Fibroblast of the aortic adventitia (primary cell): ENCODE results near the gene TRAF3. TPM values are rescaled to one million over a fixed set of nuclear protein-coding genes. Genes with fewer than 3 reads are reported as not detected.

Experiments used
- DNase-seq: peaks from one replicate; pipeline ENCODE4 v3.0.0-alpha.2; 2010; ENCODE audit warnings: low read depth
- H3K4me3 ChIP-seq: 2 replicates; pipeline ENCODE4 v1.5.1; 2011; ENCODE audit warnings: low read depth, mild to moderate bottlenecking, control low read depth, low read length, moderate library complexity
- total RNA-seq: library from RNA; depleted of rRNA; stranded (reverse); fragments of >200 nt; gene quantifications from 2 replicates; pipeline ENCODE4 v1.2.3, GENCODE V29; 2012; ENCODE audit warnings: low replicate concordance
- TF ChIP-seq, protein P1 (sequence below): IDR thresholded peaks from 2 replicates; pipeline ENCODE4 v1.5.1; 2011; ENCODE audit warnings: mild to moderate bottlenecking, low read length, control low read depth, inconsistent platforms; ENCODE audit not compliant: insufficient read depth

The TRAF3 gene, protein sequence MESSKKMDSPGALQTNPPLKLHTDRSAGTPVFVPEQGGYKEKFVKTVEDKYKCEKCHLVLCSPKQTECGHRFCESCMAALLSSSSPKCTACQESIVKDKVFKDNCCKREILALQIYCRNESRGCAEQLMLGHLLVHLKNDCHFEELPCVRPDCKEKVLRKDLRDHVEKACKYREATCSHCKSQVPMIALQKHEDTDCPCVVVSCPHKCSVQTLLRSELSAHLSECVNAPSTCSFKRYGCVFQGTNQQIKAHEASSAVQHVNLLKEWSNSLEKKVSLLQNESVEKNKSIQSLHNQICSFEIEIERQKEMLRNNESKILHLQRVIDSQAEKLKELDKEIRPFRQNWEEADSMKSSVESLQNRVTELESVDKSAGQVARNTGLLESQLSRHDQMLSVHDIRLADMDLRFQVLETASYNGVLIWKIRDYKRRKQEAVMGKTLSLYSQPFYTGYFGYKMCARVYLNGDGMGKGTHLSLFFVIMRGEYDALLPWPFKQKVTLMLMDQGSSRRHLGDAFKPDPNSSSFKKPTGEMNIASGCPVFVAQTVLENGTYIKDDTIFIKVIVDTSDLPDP
- 19.3 and 21.5 TPM in 2 replicates for total RNA-seq

DNA sequence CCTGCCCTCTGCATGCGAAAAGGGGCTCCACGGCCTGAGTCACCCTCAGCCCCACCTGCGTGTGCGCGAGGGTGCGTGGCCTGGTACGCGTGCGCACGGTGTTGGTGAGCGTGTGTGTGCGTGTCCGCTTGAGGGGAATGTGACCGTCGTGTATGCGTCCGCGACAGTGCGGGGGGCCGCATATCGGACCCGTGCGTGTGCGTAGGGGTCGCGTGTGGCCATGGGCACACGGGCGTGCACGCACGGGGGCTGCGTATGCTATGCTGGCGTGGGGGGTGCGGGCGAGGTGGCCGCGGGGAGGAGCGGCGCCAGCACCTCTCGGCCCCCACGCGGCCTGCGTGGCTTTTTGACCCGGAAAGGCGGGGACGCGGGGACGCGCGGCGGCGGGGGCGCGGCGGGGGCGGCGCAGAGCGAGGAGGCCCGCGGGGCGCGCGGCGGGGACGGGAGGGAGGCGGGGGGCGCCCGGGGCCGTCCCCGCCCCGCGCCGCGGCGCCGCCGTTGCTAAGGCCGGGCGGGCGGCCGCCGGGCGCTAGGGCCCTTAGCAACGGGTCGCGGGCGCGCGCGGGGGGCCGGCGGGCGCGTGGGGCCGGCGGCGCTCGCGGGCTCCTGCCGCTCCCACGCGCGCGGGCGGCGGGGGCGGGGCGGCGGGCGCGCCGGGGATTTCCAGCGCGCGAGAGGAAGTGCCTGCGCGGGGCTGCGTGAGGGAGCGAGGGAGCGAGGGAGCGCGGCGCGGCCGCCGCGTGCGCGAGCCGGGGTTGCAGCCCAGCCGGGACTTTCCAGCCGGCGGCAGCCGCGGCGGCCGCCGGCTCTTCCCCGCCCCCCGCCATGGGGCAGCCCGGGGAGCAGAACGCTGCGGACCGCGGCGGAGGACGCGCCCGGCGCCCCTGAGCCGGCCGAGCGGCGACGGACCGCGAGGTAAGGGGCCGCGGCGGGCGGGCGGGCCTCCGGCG is at the start of gene TRAF3:
Gene TRAF3, plus strand, starts transcription at position 689 of the 950 bp plus-strand sequence. CDS start 92,753 bp downstream, outside the sequence.
- TF ChIP-seq, protein P1, sequence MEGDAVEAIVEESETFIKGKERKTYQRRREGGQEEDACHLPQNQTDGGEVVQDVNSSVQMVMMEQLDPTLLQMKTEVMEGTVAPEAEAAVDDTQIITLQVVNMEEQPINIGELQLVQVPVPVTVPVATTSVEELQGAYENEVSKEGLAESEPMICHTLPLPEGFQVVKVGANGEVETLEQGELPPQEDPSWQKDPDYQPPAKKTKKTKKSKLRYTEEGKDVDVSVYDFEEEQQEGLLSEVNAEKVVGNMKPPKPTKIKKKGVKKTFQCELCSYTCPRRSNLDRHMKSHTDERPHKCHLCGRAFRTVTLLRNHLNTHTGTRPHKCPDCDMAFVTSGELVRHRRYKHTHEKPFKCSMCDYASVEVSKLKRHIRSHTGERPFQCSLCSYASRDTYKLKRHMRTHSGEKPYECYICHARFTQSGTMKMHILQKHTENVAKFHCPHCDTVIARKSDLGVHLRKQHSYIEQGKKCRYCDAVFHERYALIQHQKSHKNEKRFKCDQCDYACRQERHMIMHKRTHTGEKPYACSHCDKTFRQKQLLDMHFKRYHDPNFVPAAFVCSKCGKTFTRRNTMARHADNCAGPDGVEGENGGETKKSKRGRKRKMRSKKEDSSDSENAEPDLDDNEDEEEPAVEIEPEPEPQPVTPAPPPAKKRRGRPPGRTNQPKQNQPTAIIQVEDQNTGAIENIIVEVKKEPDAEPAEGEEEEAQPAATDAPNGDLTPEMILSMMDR = no peak
- peak within 1 kb of the TSS; percentile 69 for H3K4me3 ChIP-seq
- peak; percentile 72 for DNase-seq

DNA sequence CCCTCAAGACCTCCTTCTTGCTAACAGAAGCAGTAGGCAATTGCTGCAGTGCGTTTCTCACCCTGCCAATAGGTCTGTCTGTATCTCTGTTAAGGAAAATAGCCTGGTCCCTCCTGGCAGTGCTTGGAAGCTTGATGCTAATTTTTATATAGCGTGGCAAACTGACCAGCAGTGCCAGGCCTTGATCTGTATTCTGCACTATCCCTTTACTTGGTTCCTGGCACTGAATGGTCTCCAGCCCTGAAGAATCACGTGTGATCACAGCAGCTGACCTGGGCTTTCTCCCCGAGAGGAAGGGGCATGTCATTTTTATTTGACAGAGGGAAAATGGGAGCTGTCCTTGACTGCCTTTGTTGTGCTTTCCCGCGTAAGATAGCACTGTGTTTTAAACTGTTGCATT is 48.7 kb upstream of the TRAF3 start:
- TF ChIP-seq, protein P1 = no peak
- no peak overlapping the region for H3K4me3 ChIP-seq
- no peak for DNase-seq

DNA sequence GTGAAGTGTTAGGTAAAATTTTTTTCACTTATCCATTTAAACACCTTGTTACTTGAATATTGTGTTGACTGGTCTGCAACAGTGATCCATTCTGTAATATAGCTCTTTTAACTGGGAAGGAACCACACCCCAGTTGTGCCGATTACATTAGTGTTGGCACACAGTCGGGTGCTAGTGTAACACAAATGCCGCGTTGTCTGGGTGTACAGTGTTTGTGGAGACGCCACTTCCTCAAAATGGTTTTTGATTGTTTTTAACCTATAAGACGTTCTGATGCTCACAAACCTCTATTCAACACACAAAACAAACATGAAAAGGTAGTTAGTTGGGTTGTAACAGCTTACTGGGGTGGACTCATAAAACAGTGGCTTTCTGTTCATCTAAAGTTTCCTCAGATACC is 48.0 kb upstream of the TRAF3 start:
- no peak for DNase-seq
- TF ChIP-seq, protein P1 = no peak
- H3K4me3 ChIP-seq = no peak overlapping the region

DNA sequence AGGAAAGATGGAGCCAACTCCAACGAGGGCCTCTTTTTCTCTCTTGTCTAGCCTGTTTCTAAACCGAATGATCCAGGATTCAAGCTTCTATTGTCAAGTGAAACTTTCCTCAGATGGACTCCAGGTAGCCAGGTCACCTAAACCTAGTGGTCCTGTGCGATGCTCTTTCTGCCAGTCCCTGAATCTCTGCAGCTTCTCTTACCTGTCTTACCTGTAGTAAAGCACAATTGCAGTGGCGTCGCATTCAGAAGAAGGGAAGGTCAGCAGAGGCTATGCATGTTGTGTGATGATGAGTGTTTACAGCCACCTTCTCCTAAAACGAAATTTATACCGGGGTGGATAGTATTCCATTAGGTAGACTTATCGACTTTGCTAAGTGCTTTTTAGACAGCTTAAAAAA is 47.4 kb upstream of the TRAF3 start:
- no peak overlapping the region for H3K4me3 ChIP-seq
- TF ChIP-seq, protein P1 = no peak
- DNase-seq = no peak

DNA sequence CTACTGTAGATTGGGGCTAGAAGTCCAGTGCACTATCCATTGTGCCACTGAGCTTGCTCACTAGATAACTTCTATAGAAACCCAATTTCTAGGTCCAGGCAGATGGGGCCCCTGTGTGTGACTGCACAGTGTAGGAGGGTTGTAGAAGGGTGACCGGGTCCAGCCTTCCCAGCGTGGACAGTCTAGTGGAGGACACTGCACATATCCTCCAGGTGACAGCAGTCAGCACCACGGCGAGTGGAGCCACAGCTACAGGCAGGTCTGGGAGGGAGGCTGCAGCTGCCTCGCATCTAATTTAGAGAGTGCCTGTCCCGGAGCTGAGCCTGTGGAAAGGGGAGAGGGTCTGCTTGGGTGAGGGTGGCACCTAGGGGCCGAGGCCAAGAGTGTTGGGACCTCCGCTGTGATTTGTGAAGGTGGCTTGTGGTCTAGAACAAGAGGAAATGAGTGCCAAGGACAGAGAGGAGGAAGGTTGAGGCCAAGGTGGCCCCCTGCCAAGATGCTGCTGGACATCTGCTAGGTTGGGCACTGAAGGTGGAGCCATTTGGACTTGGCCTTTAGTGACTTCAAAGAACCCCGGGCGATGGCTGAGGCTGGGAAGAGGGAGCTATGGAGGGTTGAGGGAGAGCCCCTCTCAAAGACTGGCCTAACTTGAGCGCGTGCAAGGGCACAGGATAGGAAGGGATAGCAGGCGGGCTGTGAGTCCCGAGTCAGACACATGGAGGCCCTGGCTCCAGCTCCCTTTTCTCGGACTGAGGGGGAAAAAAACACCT is 46.0 kb upstream of the TRAF3 start:
- H3K4me3 ChIP-seq = no peak overlapping the region
- TF ChIP-seq, protein P1 = no peak
- DNase-seq = no peak
